Endothelial cell of umbilical vein (primary cell): Measurements from ENCODE around the gene SEMA3E. TPM values are rescaled to one million over a fixed set of nuclear protein-coding genes. Genes with fewer than 3 reads are reported as not detected.

Experiments
- BruUV-seq: library from RNA; stranded (reverse); fragments of 400-500 nt; replicated peaks from 2 replicates; lab custom pipeline; 2021; lab: Mats Ljungman, UMichigan
- CTCF ChIA-PET: fragments of 300-600, 350-600 bp; sonication (Branson Sonifier 250); formaldehyde crosslinking; loops from one replicate; lab custom pipeline; 2021; ENCODE audit warnings: antibody characterized with exemption, inconsistent platforms; lab: Charles Lee
- POLR2A ChIA-PET: fragments of 300-600, 350-600 bp; sonication (Branson Sonifier 250); formaldehyde crosslinking; loops from one replicate; lab custom pipeline; 2021; ENCODE audit warnings: antibody characterized with exemption, inconsistent platforms; lab: Charles Lee
- DNase-seq: peaks from one replicate; pipeline ENCODE4 v3.0.0-alpha.2; 2011; ENCODE audit warnings: low read depth, low spot score
- FAIRE-seq: peaks from 2 replicates; lab custom pipeline; 2011; peaks lifted over from hg19 to GRCh38; lab: Jason Lieb, UNC
- H2AFZ ChIP-seq: 2 replicates; pipeline ENCODE4 v1.6.0; 2012; ENCODE audit warnings: low read depth, low read length, control low read depth, inconsistent platforms
- H3K27ac ChIP-seq: 2 replicates; pipeline ENCODE4 v1.5.1; 2011; ENCODE audit warnings: low read depth, mild to moderate bottlenecking, control low read depth, low read length, moderate library complexity; ENCODE audit not compliant: insufficient read depth
- H3K27me3 ChIP-seq, 2 experiments: 2 replicates each; pipeline versions ENCODE4 v1.6.0 to v1.6.1; 2011; ENCODE audit warnings: low read length in 2 of 2, mixed read lengths in 1 of 2; ENCODE audit not compliant: control insufficient read depth in 2 of 2, insufficient read depth in 2 of 2
- H3K36me3 ChIP-seq, 2 experiments: 2 replicates in 1 of 2; 3 replicates in 1 of 2; pipeline ENCODE4 v1.5.1; 2011; ENCODE audit warnings: low read length in 2 of 2, mild to moderate bottlenecking in 1 of 2, moderate library complexity in 1 of 2; ENCODE audit not compliant: control insufficient read depth in 2 of 2, insufficient read depth in 2 of 2; ENCODE audit errors: extremely low read depth in 1 of 2
- H3K4me1 ChIP-seq: 3 replicates; pipeline ENCODE4 v1.5.1; 2011; ENCODE audit warnings: mild to moderate bottlenecking, low read length; ENCODE audit not compliant: control insufficient read depth, insufficient read depth; ENCODE audit errors: extremely low read depth
- H3K4me2 ChIP-seq: 2 replicates; pipeline ENCODE4 v1.6.1; 2011; ENCODE audit warnings: low read length, control low read depth, mixed read lengths; ENCODE audit not compliant: insufficient read depth
- H3K4me3 ChIP-seq, 3 experiments: fragments of 200-600 bp in 1 of 3; sonication (generic), shearing (Covaris generic) in 1 of 3; replicated peaks in 1 of 3; 2 replicates each; pipeline ENCODE4 v1.5.1; 2011 to 2016; ENCODE audit warnings: control low read depth in 3 of 3, low read length in 3 of 3, mild to moderate bottlenecking in 2 of 3, inconsistent platforms in 1 of 3, low read depth in 1 of 3, moderate library complexity in 1 of 3; ENCODE audit not compliant: insufficient read depth in 1 of 3
- H3K79me2 ChIP-seq: 2 replicates; pipeline ENCODE4 v1.6.0; 2012; ENCODE audit warnings: low read length, inconsistent platforms; ENCODE audit not compliant: control insufficient read depth, insufficient read depth
- H3K9ac ChIP-seq: replicated peaks from 2 replicates; pipeline ENCODE3; 2011; ENCODE audit warnings: low read length, control low read depth; ENCODE audit not compliant: insufficient read depth; ENCODE audit errors: extremely low read depth
- H3K9me1 ChIP-seq: replicated peaks from 3 replicates; pipeline ENCODE4 v1.6.0; 2011; ENCODE audit warnings: mild to moderate bottlenecking, low read length; ENCODE audit not compliant: control insufficient read depth, insufficient read depth; ENCODE audit errors: extremely low read depth
- H3K9me3 ChIP-seq: replicated peaks from 2 replicates; pipeline ENCODE4 v1.5.1; 2012; ENCODE audit warnings: low read length, inconsistent platforms; ENCODE audit not compliant: control insufficient read depth, insufficient read depth
- H4K20me1 ChIP-seq: replicated peaks from 2 replicates; pipeline ENCODE3; 2011; ENCODE audit warnings: mild to moderate bottlenecking, low read length; ENCODE audit not compliant: control insufficient read depth, insufficient read depth; ENCODE audit errors: extremely low read depth
- EZH2 ChIP-seq: IDR thresholded peaks from 2 replicates; pipeline ENCODE4 v1.6.1; 2012; ENCODE audit warnings: borderline replicate concordance, low read depth, mild to moderate bottlenecking, moderate library complexity, low read length, inconsistent platforms; ENCODE audit not compliant: severe bottlenecking
- FOS ChIP-seq: IDR thresholded peaks from 2 replicates; pipeline ENCODE4 v1.6.1; 2011; ENCODE audit warnings: mild to moderate bottlenecking, low read length, moderate library complexity, borderline replicate concordance; ENCODE audit not compliant: insufficient read depth
- GATA2 ChIP-seq: IDR thresholded peaks from 2 replicates; pipeline ENCODE4 v1.7.0; 2011; ENCODE audit warnings: low read depth, mild to moderate bottlenecking, moderate library complexity, mixed read lengths, low read length; ENCODE audit not compliant: insufficient read length, insufficient read depth
- JUN ChIP-seq: IDR thresholded peaks from 2 replicates; pipeline ENCODE4 v1.6.1; 2011; ENCODE audit warnings: borderline replicate concordance, low read depth; ENCODE audit not compliant: insufficient read length, insufficient read depth
- MAX ChIP-seq: IDR thresholded peaks from 2 replicates; pipeline ENCODE4 v1.6.1; 2011; ENCODE audit not compliant: insufficient read depth, insufficient read length
- MYC ChIP-seq: IDR thresholded peaks from one replicate; pipeline ENCODE4 v1.6.1; 2011; ENCODE audit warnings: mild to moderate bottlenecking, low read depth, low read length
- POLR2A ChIP-seq: IDR thresholded peaks from 2 replicates; pipeline ENCODE4 v1.6.1; 2012; ENCODE audit warnings: low read depth, mild to moderate bottlenecking, control low read depth, low read length
- POLR2AphosphoS5 ChIP-seq: IDR thresholded peaks from 2 replicates; pipeline ENCODE4 v1.6.1; 2012; ENCODE audit warnings: low read depth, mild to moderate bottlenecking, control low read depth, low read length, moderate library complexity; ENCODE audit not compliant: insufficient read depth
- dilution Hi-C: fragments of 300-500 bp; cut with MboI; formaldehyde crosslinking; loops from one replicate; pipeline ENCODE4 v1.15.0; 2019; ENCODE audit warnings: low sequenced_read_pairs; ENCODE audit not compliant: extremely low pct_ligation_motif_present
- intact Hi-C: fragments of 100-400 bp; cut with micrococcal nuclease; formaldehyde crosslinking; loops from one replicate; pipeline ENCODE4 v1.10.0; 2022
- polyA plus RNA-seq, 4 experiments: library from polyadenylated mRNA; depleted of rRNA in 3 of 4; stranded (reverse) in 3 of 4; unstranded in 1 of 4; fragments of >200 nt; gene quantifications; 2 replicates each; pipeline versions ENCODE4 v1.2.1 to v1.2.3, GENCODE V29; 2011 to 2012; ENCODE audit warnings: missing spikeins in 1 of 4
- total RNA-seq: library from RNA; stranded (reverse); gene quantifications from 2 replicates; pipeline ENCODE4 v1.2.3, GENCODE V29; 2021
- TF ChIP-seq, protein P1 (sequence below), 2 donors: IDR thresholded peaks; 1 replicate in 1 of 2; 2 replicates in 1 of 2; pipeline ENCODE4 v1.5.1; 2011; ENCODE audit warnings: low read length in 2 of 2, mild to moderate bottlenecking in 2 of 2, moderate library complexity in 2 of 2, control low read depth in 1 of 2, inconsistent platforms in 1 of 2, low read depth in 1 of 2; ENCODE audit not compliant: insufficient read depth in 1 of 2; ENCODE audit errors: extremely low read depth in 1 of 2

The SEMA3E gene
- total and polyA plus RNA-seq, 2 donors (not counting 3 experiments of a cell fraction or from before 2014, with no cell fraction given), result not detected

- no peak for FAIRE-seq
- H3K4me2 ChIP-seq, result no peak overlapping the region
- no TSS peak for BruUV-seq
- no peak overlapping the region for H2AFZ ChIP-seq
- no peak overlapping the region for H3K9ac ChIP-seq
- no peak for DNase-seq
- no peaks in the 10 kb centered on the region for H3K36me3 ChIP-seq
- peaks cover 0 to 8% of the 10 kb centered on the region in 2 experiments for H3K27me3 ChIP-seq
- POLR2A ChIA-PET, result no interaction called here
- H3K4me1 ChIP-seq, result no peaks in the 10 kb centered on the region
- H3K79me2 ChIP-seq, result no peaks in the 10 kb centered on the region
- no peaks in the 10 kb centered on the region for H3K9me1 ChIP-seq
- dilution Hi-C loops, result no loop called here
- H3K9me3 ChIP-seq, result no peaks in the 10 kb centered on the region
- H3K4me3 ChIP-seq, result no peak overlapping the region
- CTCF ChIA-PET, result no interaction called here
- intact Hi-C loops, result no loop called here
- no peaks in the 10 kb centered on the region for H4K20me1 ChIP-seq
- no peak overlapping the region for H3K27ac ChIP-seq
- TF ChIP-seq EZH2 (no peak), JUN (no peak), POLR2A (no peak), GATA2 (no peak), MYC (no peak), POLR2AphosphoS5 (no peak), MAX (no peak), FOS (no peak)
- TF ChIP-seq, protein P1, sequence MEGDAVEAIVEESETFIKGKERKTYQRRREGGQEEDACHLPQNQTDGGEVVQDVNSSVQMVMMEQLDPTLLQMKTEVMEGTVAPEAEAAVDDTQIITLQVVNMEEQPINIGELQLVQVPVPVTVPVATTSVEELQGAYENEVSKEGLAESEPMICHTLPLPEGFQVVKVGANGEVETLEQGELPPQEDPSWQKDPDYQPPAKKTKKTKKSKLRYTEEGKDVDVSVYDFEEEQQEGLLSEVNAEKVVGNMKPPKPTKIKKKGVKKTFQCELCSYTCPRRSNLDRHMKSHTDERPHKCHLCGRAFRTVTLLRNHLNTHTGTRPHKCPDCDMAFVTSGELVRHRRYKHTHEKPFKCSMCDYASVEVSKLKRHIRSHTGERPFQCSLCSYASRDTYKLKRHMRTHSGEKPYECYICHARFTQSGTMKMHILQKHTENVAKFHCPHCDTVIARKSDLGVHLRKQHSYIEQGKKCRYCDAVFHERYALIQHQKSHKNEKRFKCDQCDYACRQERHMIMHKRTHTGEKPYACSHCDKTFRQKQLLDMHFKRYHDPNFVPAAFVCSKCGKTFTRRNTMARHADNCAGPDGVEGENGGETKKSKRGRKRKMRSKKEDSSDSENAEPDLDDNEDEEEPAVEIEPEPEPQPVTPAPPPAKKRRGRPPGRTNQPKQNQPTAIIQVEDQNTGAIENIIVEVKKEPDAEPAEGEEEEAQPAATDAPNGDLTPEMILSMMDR (IDR thresholded peaks at IDR 0.05; ENCODE audit: extremely low read depth in 1 of 2, insufficient read depth in 1 of 2, low read depth in 1 of 2, low read length in 2 of 2), result no peak
These were observed 310.5 kb downstream of the SEMA3E start for GRCh38 chr7:83338277-83338950.
